Prostate gland (tissue), 2 donors: ENCODE data around the gene PTPRK.

Source experiments
- CTCF ChIP-seq, 4 experiments: fragments of 200-600 bp in 2 of 4; fragments of 450-650 bp in 2 of 4; sonication (generic) in 2 of 4; IDR thresholded peaks; 1 replicate in 3 of 4; 2 replicates in 1 of 4; pipeline ENCODE4 v1.5.1; 2016 to 2019; ENCODE audit warnings: antibody characterized with exemption in 4 of 4, mild to moderate bottlenecking in 2 of 4, moderate library complexity in 2 of 4
- POLR2A ChIP-seq: fragments of 450-650 bp; IDR thresholded peaks from one replicate; pipeline ENCODE4 v1.6.1; 2016; ENCODE audit warnings: antibody characterized with exemption, mild to moderate bottlenecking

DNA sequence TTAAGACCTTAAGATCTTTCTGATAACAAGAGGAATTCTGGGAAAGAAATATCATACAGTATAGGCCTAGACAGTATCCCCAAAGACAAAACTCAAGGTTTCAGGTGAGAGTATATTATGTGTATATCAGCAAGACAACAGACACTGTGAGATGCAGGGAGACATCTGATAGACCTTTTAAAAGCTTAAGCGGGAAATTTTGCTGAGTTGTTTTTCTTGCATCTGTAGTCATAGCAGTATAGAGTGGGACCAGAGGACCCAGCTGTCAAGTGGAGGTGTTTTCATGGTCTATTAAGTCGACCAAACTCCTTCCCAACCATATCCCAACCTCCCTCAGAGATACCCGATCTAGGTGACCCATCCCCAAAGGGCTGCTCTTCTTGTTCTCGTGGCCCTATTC lies 521.4 kb downstream of the PTPRK start:
- TF ChIP-seq CTCF (IDR thresholded peaks at IDR 0.05) (no peak), POLR2A (no peak)
